ENCODE results near the gene OSBPL9.
"Not testable (repeated sequence)": the region's sequence is repeated elsewhere in the genome, so short reads cannot be mapped to it uniquely, and the experiment has no call there.

Gene OSBPL9

DNA sequence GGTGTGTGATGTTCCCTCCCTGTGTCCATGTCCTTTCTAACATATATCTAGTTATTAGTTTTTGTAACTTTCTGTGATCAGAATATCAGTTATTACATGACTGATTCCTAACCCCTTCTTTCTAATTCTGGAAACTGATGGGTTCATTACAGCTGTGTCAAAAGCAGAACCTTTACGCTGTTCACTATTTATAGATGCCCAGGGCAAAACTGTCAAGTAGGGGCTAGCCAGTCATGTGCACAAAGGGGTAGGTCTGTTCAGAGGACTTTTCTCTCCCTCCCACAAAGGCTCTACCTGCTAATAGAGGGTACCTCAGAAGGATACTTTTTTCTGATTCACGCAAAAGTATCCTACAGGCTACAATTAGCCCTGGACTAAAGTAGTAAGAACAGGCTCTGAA is 182.5 kb downstream of the OSBPL9 start:
- no peak for FAIRE-seq

DNA sequence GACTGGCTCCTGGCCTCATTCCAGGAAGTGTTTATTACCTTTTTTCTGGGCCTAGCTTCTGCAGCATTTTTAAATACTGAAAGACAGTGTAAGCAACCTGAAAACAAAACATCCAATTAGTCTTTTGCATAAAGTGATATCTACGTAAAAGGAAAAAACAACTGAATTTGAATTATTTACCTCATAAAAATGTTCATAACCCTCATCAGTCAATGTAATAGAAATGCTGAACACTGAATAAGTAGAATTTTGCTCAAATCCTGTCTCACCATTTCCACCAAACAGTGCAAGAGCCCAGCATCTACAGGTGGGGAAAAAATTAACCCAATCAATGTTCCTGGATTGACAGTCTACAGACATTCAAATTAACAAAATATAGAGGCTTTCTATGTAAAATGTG is 197.6 kb downstream of the OSBPL9 start:
- no peak for FAIRE-seq

DNA sequence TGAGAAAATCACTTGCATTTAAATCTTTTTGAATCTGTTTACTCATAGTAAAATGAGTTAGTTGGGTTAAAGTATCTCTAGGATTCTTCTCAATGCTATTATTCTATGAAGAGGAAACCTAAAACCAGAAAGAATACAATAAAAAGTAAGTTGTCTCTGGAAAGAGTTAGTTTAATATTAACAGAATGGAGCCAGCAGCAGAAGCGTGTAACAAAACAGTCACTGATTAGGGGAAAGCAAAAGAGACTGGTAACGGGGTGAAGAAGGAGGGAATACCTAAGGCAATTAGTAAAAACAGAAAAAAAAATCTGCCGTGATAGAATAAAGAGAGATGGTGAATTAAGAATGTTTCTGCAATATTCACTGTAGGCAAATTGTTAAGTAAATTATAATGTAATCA is 201.6 kb downstream of the OSBPL9 start:
- no peak for FAIRE-seq

DNA sequence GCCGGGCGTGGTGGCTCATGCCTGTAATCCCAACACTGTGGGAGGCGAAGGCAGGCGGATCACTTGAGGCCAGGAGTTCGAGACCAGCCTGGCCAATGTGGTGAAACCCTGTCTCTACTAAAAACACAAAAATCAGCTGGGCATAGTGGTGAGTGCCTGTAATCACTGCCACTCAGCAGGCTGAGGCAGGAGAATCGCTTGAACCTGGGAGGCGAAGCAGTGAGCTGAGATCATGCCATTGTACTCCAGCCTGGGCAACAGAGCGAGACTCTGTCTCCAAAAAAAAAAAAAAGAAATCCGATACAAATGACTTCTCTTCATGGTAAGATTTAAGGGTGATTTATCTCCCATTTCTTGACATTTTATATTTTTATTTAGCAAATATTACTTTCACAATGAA is 202.1 kb downstream of the OSBPL9 start:
- FAIRE-seq: not testable (repeated sequence)

DNA sequence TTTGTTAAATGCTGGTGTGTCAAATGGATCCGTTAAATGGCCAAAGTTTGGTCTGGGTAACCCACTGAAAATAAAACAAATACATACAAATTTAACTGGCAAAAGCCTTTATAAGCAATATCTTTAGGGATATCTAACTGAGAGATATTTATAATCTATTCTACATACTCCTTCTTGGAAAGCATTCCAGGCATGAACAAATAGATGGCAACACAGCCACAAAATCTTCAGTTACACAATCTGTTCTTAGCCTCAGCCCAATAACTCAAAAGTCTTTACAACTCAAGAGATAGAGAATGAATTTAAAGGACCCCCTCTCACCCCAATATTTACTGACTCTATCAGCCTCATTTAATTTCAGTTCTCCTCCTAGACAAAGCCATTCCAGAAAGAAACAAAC is 202.9 kb downstream of the OSBPL9 start:
- FAIRE-seq: no peak

DNA sequence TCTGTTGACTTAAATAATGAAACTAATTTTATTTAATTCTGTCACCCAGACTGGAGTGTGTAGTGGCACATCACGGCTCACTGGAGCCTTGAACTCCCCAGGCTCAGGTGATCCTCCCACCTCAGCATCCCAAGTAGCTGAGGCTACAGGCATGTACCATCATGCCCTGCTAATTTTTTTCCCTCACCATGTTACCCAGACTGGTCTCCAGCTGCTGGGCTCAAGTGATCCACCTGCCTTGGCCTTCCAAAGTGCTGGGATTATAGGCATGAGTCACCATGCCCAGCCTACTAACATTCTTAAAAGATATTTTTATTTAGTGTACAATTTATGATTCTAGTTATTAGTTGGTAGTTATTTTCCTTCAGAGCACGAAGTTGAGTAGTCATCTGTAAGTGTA is 212.2 kb downstream of the OSBPL9 start:
- no peak for FAIRE-seq

DNA sequence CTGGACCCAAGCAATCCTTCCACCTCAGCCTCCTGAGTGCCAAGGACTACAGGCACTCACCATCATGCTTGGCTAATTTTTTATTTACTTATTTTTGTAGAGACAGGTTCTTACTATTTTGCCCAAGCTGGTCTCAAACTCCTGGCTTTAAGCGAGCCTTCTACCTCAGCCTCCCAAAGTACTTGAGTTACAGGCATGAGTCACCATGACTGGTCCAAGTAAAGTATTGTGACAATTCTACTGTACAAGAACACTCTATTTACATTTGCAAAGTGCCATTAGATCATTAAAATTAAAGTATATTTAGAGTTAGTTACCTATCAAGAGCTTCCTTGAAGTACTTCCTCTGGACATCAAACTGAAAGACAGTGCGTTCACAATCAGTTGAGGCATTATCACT is 216.8 kb downstream of the OSBPL9 start:
- no peak for FAIRE-seq

DNA sequence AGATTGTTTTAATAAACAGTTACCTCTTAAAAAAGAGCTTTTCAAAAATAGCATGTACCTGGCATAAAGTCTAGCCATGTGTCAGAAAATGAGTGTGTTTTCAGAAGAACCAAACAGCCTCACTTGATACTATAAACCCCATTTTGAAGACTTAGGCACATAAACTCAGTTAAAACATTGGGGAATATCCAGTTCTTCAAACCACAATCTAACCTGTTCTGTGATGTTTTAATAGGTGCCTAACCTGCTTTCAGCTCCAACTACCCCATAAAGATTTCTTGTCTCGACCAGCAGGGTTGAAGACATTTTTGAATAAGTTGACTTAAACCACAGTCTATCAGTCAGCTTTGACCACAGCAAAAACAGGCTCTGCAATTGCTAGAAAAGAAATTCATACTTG is 220.4 kb downstream of the OSBPL9 start:
- FAIRE-seq: no peak
